ENCODE data around the gene MDM4. TPM values are rescaled to one million over a fixed set of nuclear protein-coding genes. Genes with fewer than 3 reads are reported as not detected.

Gene MDM4
- total and polyA plus RNA-seq, 2 donors (not counting 1 experiment from before 2014, with no cell fraction given), result 46.6 to 374 TPM

GRCh38 chr1:204568576-204569315 is 52.5 kb downstream of the MDM4 start:
- TF ChIP-seq, protein P1, sequence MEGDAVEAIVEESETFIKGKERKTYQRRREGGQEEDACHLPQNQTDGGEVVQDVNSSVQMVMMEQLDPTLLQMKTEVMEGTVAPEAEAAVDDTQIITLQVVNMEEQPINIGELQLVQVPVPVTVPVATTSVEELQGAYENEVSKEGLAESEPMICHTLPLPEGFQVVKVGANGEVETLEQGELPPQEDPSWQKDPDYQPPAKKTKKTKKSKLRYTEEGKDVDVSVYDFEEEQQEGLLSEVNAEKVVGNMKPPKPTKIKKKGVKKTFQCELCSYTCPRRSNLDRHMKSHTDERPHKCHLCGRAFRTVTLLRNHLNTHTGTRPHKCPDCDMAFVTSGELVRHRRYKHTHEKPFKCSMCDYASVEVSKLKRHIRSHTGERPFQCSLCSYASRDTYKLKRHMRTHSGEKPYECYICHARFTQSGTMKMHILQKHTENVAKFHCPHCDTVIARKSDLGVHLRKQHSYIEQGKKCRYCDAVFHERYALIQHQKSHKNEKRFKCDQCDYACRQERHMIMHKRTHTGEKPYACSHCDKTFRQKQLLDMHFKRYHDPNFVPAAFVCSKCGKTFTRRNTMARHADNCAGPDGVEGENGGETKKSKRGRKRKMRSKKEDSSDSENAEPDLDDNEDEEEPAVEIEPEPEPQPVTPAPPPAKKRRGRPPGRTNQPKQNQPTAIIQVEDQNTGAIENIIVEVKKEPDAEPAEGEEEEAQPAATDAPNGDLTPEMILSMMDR (IDR thresholded peaks at IDR 0.05), result no peak
- intact Hi-C loops (cut with micrococcal nuclease), result loop anchor here (10.0 kb wide), 1 partner anchor 56 kb away; no protein-coding TSS in a partner anchor
- Histone ChIP-seq H3K9ac (ENCODE audit: low read length) (no peak overlapping the region), H3K9me3 (ENCODE audit: control extremely low read depth in 1 of 3, control insufficient read depth in 2 of 3, insufficient read depth in 1 of 3, low read length in 2 of 3) (no peaks in the 10 kb centered on the region), H2AFZ (ENCODE audit: insufficient read depth, low read depth, low read length, poor library complexity, severe bottlenecking) (no peak overlapping the region), H3K4me2 (replicated peaks; ENCODE audit: low read depth, low read length, poor library complexity, severe bottlenecking) (no peak overlapping the region), H3K79me2 (ENCODE audit: control insufficient read depth, insufficient read depth, low read length) (peaks cover 6% of the 10 kb centered on the region), H3K4me1 (ENCODE audit: control insufficient read depth in 2 of 2, insufficient read depth in 2 of 2, low read length in 2 of 2) (peaks cover 19 to 25% of the 10 kb centered on the region in 2 donors), H3K36me3 (replicated peaks in 1 of 2; ENCODE audit: control extremely low read depth in 1 of 2, control insufficient read depth in 1 of 2, extremely low read depth in 1 of 2, insufficient read depth in 2 of 2, low read length in 1 of 2) (peaks cover 7 to 67% of the 10 kb centered on the region in 2 experiments), H3K4me3 (ENCODE audit: control extremely low read depth in 1 of 5, extremely low read depth in 1 of 5, insufficient read depth in 1 of 5, low read depth in 2 of 5, low read length in 4 of 5) (no peak overlapping the region), H3K27me3 (replicated peaks in 1 of 4; ENCODE audit: control extremely low read depth in 1 of 4, control insufficient read depth in 3 of 4, insufficient read depth in 4 of 4, low read length in 3 of 4) (no peaks in the 10 kb centered on the region), H4K20me1 (ENCODE audit: control insufficient read depth, insufficient read depth, low read length, poor library complexity, severe bottlenecking) (peaks cover 21% of the 10 kb centered on the region), H3K27ac (ENCODE audit: low read length in 2 of 2) (no peak overlapping the region)
- no peaks in the 10 kb centered on the region for H3K27me3 Mint-ChIP-seq
- no peak overlapping the region for H3K4me3 Mint-ChIP-seq
- CTCF ChIA-PET, result interaction anchor here (1.1 to 9.7 kb wide), 3 partner anchors 178 to 237 kb away, joined by 4 to 221 read pairs (median 54); no protein-coding TSS in a partner anchor
- H3K9me3 Mint-ChIP-seq (ENCODE audit: insufficient read depth), result no peaks in the 10 kb centered on the region
- peaks cover 26% of the 10 kb centered on the region for H3K4me1 Mint-ChIP-seq
- no peak for ATAC-seq (ENCODE audit: low read depth)
- POLR2A ChIA-PET, result interaction anchor here (0.6 to 1.1 kb wide), 3 partner anchors 17 to 238 kb away, joined by 3 to 4 read pairs (median 4); no protein-coding TSS in a partner anchor
- H3K27ac Mint-ChIP-seq, result no peak overlapping the region
- 96% methylated on average over 9 of the region's 9 CpGs for WGBS (ENCODE audit: insufficient coverage)
- no peak for DNase-seq

DNA sequence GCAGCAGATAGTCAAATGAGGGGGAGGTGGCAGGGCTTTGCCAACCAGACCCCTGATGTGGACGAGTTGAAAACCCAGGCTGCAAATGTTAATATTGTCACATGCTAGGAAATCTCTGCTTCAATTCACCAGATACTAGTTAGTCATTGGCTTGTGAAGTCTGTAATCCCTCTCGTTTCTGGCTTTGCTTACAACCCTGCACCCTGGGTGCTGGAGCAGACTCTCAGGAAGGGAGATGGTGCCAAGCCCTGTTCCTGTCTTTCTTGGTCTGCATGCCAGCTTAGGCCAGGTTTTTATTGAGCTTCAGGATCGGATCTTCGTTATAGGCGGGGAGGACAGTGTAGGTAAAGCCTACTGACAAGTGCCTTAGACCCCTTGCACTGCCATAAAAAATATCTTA is 53.3 kb downstream of the MDM4 start:
- H3K27me3 ChIP-seq (replicated peaks in 1 of 4; ENCODE audit: control extremely low read depth in 1 of 4, control insufficient read depth in 3 of 4, insufficient read depth in 4 of 4, low read length in 3 of 4), result no peaks in the 10 kb centered on the region
- 97% methylated on average over 5 of the region's 5 CpGs for WGBS (ENCODE audit: insufficient coverage)
- Mint-ChIP-seq H3K4me3 (no peak overlapping the region), H3K9me3 (ENCODE audit: insufficient read depth) (no peaks in the 10 kb centered on the region), H3K27ac (no peak overlapping the region), H3K27me3 (no peaks in the 10 kb centered on the region), H3K4me1 (peaks cover 19% of the 10 kb centered on the region)
- H3K9ac ChIP-seq (ENCODE audit: low read length), result no peak overlapping the region
- H3K4me2 ChIP-seq (replicated peaks; ENCODE audit: low read depth, low read length, poor library complexity, severe bottlenecking), result no peak overlapping the region
- peaks cover 7 to 71% of the 10 kb centered on the region in 2 experiments for H3K36me3 ChIP-seq (replicated peaks in 1 of 2; ENCODE audit: control extremely low read depth in 1 of 2, control insufficient read depth in 1 of 2, extremely low read depth in 1 of 2, insufficient read depth in 2 of 2, low read length in 1 of 2)
- DNase-seq (no peak), ATAC-seq (ENCODE audit: low read depth) (no peak)
- intact Hi-C loops (cut with micrococcal nuclease), result loop anchor here (10.0 kb wide), 1 partner anchor 55 kb away; no protein-coding TSS in a partner anchor
- H3K4me3 ChIP-seq (ENCODE audit: control extremely low read depth in 1 of 5, extremely low read depth in 1 of 5, insufficient read depth in 1 of 5, low read depth in 2 of 5, low read length in 4 of 5), result no peak overlapping the region
- H4K20me1 ChIP-seq (ENCODE audit: control insufficient read depth, insufficient read depth, low read length, poor library complexity, severe bottlenecking), result peaks cover 21% of the 10 kb centered on the region
- H3K79me2 ChIP-seq (ENCODE audit: control insufficient read depth, insufficient read depth, low read length), result peaks cover 6% of the 10 kb centered on the region
- ChIA-PET POLR2A (interaction anchor here (0.6 to 1.1 kb wide), 2 partner anchors 47 to 237 kb away, joined by 3 to 4 read pairs; no protein-coding TSS in a partner anchor), CTCF (interaction anchor here (5.4 to 9.7 kb wide), 2 partner anchors 194 to 237 kb away, joined by 54 to 221 read pairs; no protein-coding TSS in a partner anchor)
- peaks cover 13 to 18% of the 10 kb centered on the region in 2 donors for H3K4me1 ChIP-seq (ENCODE audit: control insufficient read depth in 2 of 2, insufficient read depth in 2 of 2, low read length in 2 of 2)
- no peaks in the 10 kb centered on the region for H3K9me3 ChIP-seq (ENCODE audit: control extremely low read depth in 1 of 3, control insufficient read depth in 2 of 3, insufficient read depth in 1 of 3, low read length in 2 of 3)
- H3K27ac ChIP-seq (ENCODE audit: low read length in 2 of 2), result no peak overlapping the region
- TF ChIP-seq EZH2 (IDR thresholded peaks at IDR 0.05; ENCODE audit: borderline replicate concordance, insufficient read depth, low read depth, low read length, poor library complexity, severe bottlenecking), result no peak
- TF ChIP-seq, protein P1 (IDR thresholded peaks at IDR 0.05), result no peak
- H2AFZ ChIP-seq (ENCODE audit: insufficient read depth, low read depth, low read length, poor library complexity, severe bottlenecking), result no peak overlapping the region
